Measurements from ENCODE around the gene DISC1. TPM values are rescaled to one million over a fixed set of nuclear protein-coding genes. Genes with fewer than 3 reads are reported as not detected.
A peak's percentile ranks its signal among the peaks of the same experiment; 100 is the strongest.

The DISC1 gene
- total and polyA plus RNA-seq, 2 of the 13 experiments (the other 11 are each of a cell fraction or from before 2014, with no cell fraction given): 4.2 to 4.6 TPM

DNA sequence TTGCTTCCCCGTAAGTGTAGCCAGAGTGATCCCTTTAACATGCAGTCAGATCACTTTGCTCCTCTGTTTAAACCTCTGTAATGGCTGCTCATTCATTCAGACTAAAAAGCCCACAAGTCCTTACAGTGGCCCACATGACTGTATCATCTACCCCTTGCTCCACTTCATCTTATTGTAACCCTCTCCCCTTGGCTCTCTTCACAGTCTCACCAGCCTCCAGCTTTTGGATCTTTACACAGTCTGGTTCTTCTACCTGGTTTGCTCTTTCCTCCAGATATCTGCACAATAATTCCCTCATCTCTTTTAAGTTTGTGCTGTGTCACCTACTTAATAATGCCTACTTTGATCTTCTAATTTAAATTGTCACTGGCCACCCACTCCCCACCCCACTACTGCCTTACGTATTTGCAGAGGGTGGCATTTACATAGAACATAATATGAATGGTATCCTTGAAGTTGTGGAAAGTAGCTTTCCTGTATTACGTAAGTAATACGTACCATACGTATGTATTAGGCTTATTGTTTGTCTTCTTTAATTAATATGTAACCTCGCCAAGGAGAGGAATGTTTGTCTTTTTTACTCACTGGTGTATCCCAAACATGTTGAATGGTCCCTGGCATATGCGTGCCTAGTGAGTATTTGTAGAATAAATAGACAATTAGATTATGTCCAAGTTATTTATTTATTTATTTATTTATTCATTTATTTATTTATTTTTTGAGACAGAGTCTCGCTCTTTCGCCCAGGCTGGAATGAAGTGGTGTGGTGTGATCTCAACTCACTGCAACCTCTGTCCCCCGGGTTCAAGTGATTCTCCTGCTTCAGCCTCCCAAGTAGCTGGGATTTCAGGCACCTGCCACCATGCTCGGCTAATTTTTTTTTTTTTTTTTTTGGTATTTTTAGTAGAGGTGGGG, 49.5 kb upstream of the DISC1 start:
- Histone ChIP-seq H3K4me3 (replicated peaks in 1 of 3; ENCODE audit: insufficient read depth in 1 of 3, low read depth in 2 of 3, low read length in 3 of 3) (no peak overlapping the region), H3K27ac (ENCODE audit: extremely low read length, insufficient read depth, low read length) (peak overlapping the region; percentile 32), H3K27me3 (ENCODE audit: control insufficient read depth in 1 of 2, insufficient read depth in 2 of 2, low read length in 2 of 2) (no peaks in the 10 kb centered on the region), H3K4me1 (ENCODE audit: insufficient read depth, low read length) (peaks cover 18% of the 10 kb centered on the region), H3K9me3 (ENCODE audit: low read length) (no peaks in the 10 kb centered on the region), H3K9ac (ENCODE audit: insufficient read depth, low read depth, low read length) (no peak overlapping the region), H3K79me2 (ENCODE audit: insufficient read depth, low read length) (no peaks in the 10 kb centered on the region), H3K36me3 (replicated peaks in 1 of 2; ENCODE audit: control insufficient read depth in 1 of 2, insufficient read depth in 2 of 2, low read length in 2 of 2) (no peaks in the 10 kb centered on the region), H3K4me2 (ENCODE audit: low read depth, low read length) (peak overlapping the region; percentile 8; the same call in 1 of the 2 replicates), H2AFZ (ENCODE audit: low read length) (no peak overlapping the region), H4K20me1 (ENCODE audit: insufficient read depth, low read length) (no peaks in the 10 kb centered on the region)
- ATAC-seq: peak; percentile 88
- 41% methylated on average over 11 of the region's 11 CpGs for WGBS (ENCODE audit: low lambda C conversion rate)
- ChIA-PET CTCF (ENCODE audit: low intra/inter-chr PET ratio, low total read pairs) (no interaction called here), POLR2A (interaction anchor here (0.8 to 2.0 kb wide), 3 partner anchors 152 to 239 kb away, joined by 3 to 6 read pairs (median 3); partner anchors contain the start of genes EGLN1, EXOC8 and SPRTN)
- FAIRE-seq: peak; percentile 46
- in situ Hi-C loops (cut with HindIII; ENCODE audit: extremely low pct_ligation_motif_present, low pct_unique_long_range_greater_than_20kb): no loop called here
- no TSS peak for BruUV-seq (replicated peaks)
- peak; percentile 80 for DNase-seq (ENCODE audit: low spot score)
- intact Hi-C loops (cut with micrococcal nuclease; ENCODE audit: unreplicated experiment): no loop called here
- TF ChIP-seq ZMYM3 (CRISPR knock-in tag; IDR thresholded peaks at IDR 0.05) (no peak), ZNF335 (CRISPR knock-in tag; IDR thresholded peaks at IDR 0.05) (0 out of 2 replicates have a peak, but pooled peaks have one; percentile 43), ZSCAN5A (CRISPR knock-in tag; IDR thresholded peaks at IDR 0.05; ENCODE audit: borderline replicate concordance) (no peak), TBX3 (IDR thresholded peaks at IDR 0.05; ENCODE audit: borderline replicate concordance) (peak; percentile 44; the same call in 1 of the 2 replicates), RARA (CRISPR knock-in tag; IDR thresholded peaks at IDR 0.05) (peak; percentile 7; the same call in 1 of the 2 replicates), BRCA1 (CRISPR knock-in tag; IDR thresholded peaks at IDR 0.05) (no peak), FOXA3 (CRISPR knock-in tag; IDR thresholded peaks at IDR 0.05) (peak; percentile 62; the same call in 1 of the 2 replicates), RXRB (CRISPR knock-in tag; IDR thresholded peaks at IDR 0.05; ENCODE audit: borderline replicate concordance) (peak; percentile 47; the same call in 1 of the 2 replicates), ZGPAT (CRISPR knock-in tag; IDR thresholded peaks at IDR 0.05) (0 out of 2 replicates have a peak, but pooled peaks have one; percentile 22), SOX13 (IDR thresholded peaks at IDR 0.05) (no peak), SOX13 (CRISPR knock-in tag; conservative IDR thresholded peaks at IDR 0.05 in 1 of 2, IDR thresholded peaks at IDR 0.05 in 1 of 2) (peak in 1 of 2 experiments; percentile 73; a peak in 1 of 4 replicates), MIER3 (CRISPR knock-in tag; IDR thresholded peaks at IDR 0.05; ENCODE audit: borderline replicate concordance) (0 out of 2 replicates have a peak, but pooled peaks have one; percentile 25), CREB1 (IDR thresholded peaks at IDR 0.05) (no peak), CREB1 (CRISPR knock-in tag; IDR thresholded peaks at IDR 0.05) (peak; percentile 45; the same call in 1 of the 2 replicates), HDAC2 (CRISPR knock-in tag; IDR thresholded peaks at IDR 0.05) (peak; percentile 55; the same call in 1 of the 2 replicates), NR3C1 (CRISPR knock-in tag; IDR thresholded peaks at IDR 0.05) (no peak), TEAD3 (CRISPR knock-in tag; optimal IDR thresholded peaks at IDR 0.05; ENCODE audit: borderline replicate concordance) (peak; percentile 23), GATAD2A (CRISPR knock-in tag; IDR thresholded peaks at IDR 0.05) (peak; percentile 71), SALL1 (CRISPR knock-in tag; IDR thresholded peaks at IDR 0.05) (peak; percentile 26; the same call in 1 of the 2 replicates), ELF3 (CRISPR knock-in tag; IDR thresholded peaks at IDR 0.05) (0 out of 2 replicates have a peak, but pooled peaks have one; percentile 41)
- TF ChIP-seq, protein P1, sequence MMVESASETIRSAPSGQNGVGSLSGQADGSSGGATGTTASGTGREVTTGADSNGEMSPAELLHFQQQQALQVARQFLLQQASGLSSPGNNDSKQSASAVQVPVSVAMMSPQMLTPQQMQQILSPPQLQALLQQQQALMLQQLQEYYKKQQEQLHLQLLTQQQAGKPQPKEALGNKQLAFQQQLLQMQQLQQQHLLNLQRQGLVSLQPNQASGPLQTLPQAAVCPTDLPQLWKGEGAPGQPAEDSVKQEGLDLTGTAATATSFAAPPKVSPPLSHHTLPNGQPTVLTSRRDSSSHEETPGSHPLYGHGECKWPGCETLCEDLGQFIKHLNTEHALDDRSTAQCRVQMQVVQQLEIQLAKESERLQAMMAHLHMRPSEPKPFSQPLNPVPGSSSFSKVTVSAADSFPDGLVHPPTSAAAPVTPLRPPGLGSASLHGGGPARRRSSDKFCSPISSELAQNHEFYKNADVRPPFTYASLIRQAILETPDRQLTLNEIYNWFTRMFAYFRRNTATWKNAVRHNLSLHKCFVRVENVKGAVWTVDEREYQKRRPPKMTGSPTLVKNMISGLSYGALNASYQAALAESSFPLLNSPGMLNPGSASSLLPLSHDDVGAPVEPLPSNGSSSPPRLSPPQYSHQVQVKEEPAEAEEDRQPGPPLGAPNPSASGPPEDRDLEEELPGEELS (CRISPR knock-in tag; IDR thresholded peaks at IDR 0.05): peak; percentile 55
